GM21390 (cell line): ENCODE measurements around the gene FARSA.
"Not testable (repeated sequence)": the region's sequence is repeated elsewhere in the genome, so short reads cannot be mapped to it uniquely, and the experiment has no call there.

ENCODE experiments used
- ATAC-seq: cut with Tn5 transposase; IDR thresholded peaks from one replicate; pipeline ENCODE4 v1.9.1; 2021; ENCODE audit not compliant: unreplicated experiment

FARSA gene

GRCh38 chr19:12937927-12938778 lies 4.6 kb upstream of the FARSA start, which contains the start of gene CALR:
CALR (plus strand) TSS chr19:12938609; CDS start chr19:12938680, 71 bp downstream.
- peak; percentile 78 for ATAC-seq

- ATAC-seq: no peak
These were observed 3.8 kb upstream of the FARSA start for GRCh38 chr19:12937093-12937926.

GRCh38 chr19:12936582-12936981 lies 3.1 kb upstream of the FARSA start:
- ATAC-seq: no peak

GRCh38 chr19:12935071-12935470 lies 1.6 kb upstream of the FARSA start:
- ATAC-seq: no peak

- no peak for ATAC-seq
These were observed 872 bp downstream of the FARSA start for GRCh38 chr19:12932392-12933286.

- no peak for ATAC-seq
These were observed 3.4 kb downstream of the FARSA start for GRCh38 chr19:12930002-12930645.

- no peak for ATAC-seq
These were observed 8.7 kb downstream of the FARSA start for GRCh38 chr19:12924621-12925310.

GRCh38 chr19:12922959-12923358 lies 10.6 kb downstream of the FARSA start:
- ATAC-seq: no peak

GRCh38 chr19:12921047-12921446 lies 12.5 kb downstream of the FARSA start:
- no peak for ATAC-seq

GRCh38 chr19:12918253-12918652 lies 15.3 kb downstream of the FARSA start:
- no peak for ATAC-seq

- not testable (repeated sequence) for ATAC-seq
These were observed 17.7 kb downstream of the FARSA start for GRCh38 chr19:12915860-12916259.

- no peak for ATAC-seq
These were observed 19.4 kb downstream of the FARSA start for GRCh38 chr19:12913851-12914690.

GRCh38 chr19:12913011-12913561 lies 20.4 kb downstream of the FARSA start:
- ATAC-seq: no peak

- no peak for ATAC-seq
These were observed 20.9 kb downstream of the FARSA start for GRCh38 chr19:12912571-12912970.

GRCh38 chr19:12907166-12907565 lies 26.3 kb downstream of the FARSA start:
- no peak for ATAC-seq

- ATAC-seq: peak; percentile 71
These were observed 33.5 kb downstream of the FARSA start for GRCh38 chr19:12899891-12900518.

- no peak for ATAC-seq
These were observed 37.1 kb downstream of the FARSA start for GRCh38 chr19:12896460-12896859.

GRCh38 chr19:12893582-12893981 lies 39.9 kb downstream of the FARSA start:
- no peak for ATAC-seq
